ENCODE results near the gene ZNF521.

ZNF521 gene

GRCh38 chr18:25284861-25285550, 67.0 kb downstream of the ZNF521 start:
- H3K27ac ChIP-seq (ENCODE audit: low read depth, low read length): no peak overlapping the region
- no peaks in the 10 kb centered on the region for H3K79me2 ChIP-seq (ENCODE audit: insufficient read depth, low read length)
- TF ChIP-seq CTCF (IDR thresholded peaks at IDR 0.05; ENCODE audit: insufficient read depth, low read length, poor library complexity, severe bottlenecking) (no peak), EZH2phosphoT487 (conservative IDR thresholded peaks at IDR 0.05; ENCODE audit: low read length) (no peak)
- no peaks in the 10 kb centered on the region for H3K27me3 ChIP-seq (ENCODE audit: low read length)
- H3K4me3 ChIP-seq (ENCODE audit: insufficient read depth, low read length, poor library complexity, severe bottlenecking): no peak overlapping the region
- H3F3A ChIP-seq (ENCODE audit: insufficient read depth): no peaks in the 10 kb centered on the region
- H3K9me2 ChIP-seq (replicated peaks; ENCODE audit: insufficient read depth, low read length): no peaks in the 10 kb centered on the region
- no peak overlapping the region for H3K4me2 ChIP-seq (ENCODE audit: low read depth, low read length, poor library complexity, severe bottlenecking)
- no peak overlapping the region for H2AFZ ChIP-seq (ENCODE audit: low read depth, low read length, severe bottlenecking)
- H3K9ac ChIP-seq (ENCODE audit: low read length): no peak overlapping the region
- H3K36me3 ChIP-seq (ENCODE audit: low read length): no peaks in the 10 kb centered on the region
- H3K9me3 ChIP-seq (ENCODE audit: insufficient read depth, low read length): no peaks in the 10 kb centered on the region
- H4K20me1 ChIP-seq (ENCODE audit: low read depth, low read length): no peaks in the 10 kb centered on the region

DNA sequence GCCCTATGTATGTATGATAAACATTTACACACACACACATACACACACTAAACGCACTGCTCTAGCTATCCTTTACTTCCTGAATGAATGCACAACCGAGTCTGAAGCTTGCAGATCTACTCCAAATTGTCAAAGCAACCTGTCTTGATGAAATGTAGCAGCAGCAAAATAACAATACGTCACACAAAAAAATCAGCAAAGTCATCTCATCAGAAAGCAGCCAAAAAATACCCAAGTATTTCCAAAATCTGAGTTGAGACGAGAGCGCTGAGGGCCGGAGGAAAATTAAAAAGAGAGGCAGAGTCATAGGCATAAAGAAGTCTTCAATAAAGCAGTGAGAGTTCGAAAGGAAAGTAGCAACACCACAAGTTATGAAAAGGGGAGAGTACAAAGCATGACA, 67.7 kb downstream of the ZNF521 start:
- no peaks in the 10 kb centered on the region for H3F3A ChIP-seq (ENCODE audit: insufficient read depth)
- no peaks in the 10 kb centered on the region for H3K36me3 ChIP-seq (ENCODE audit: low read length)
- TF ChIP-seq CTCF (IDR thresholded peaks at IDR 0.05; ENCODE audit: insufficient read depth, low read length, poor library complexity, severe bottlenecking): no peak
- TF ChIP-seq EZH2phosphoT487 (conservative IDR thresholded peaks at IDR 0.05; ENCODE audit: low read length): no peak
- H3K4me2 ChIP-seq (ENCODE audit: low read depth, low read length, poor library complexity, severe bottlenecking): no peak overlapping the region
- no peak overlapping the region for H3K9ac ChIP-seq (ENCODE audit: low read length)
- no peaks in the 10 kb centered on the region for H3K79me2 ChIP-seq (ENCODE audit: insufficient read depth, low read length)
- no peak overlapping the region for H3K4me3 ChIP-seq (ENCODE audit: insufficient read depth, low read length, poor library complexity, severe bottlenecking)
- no peak overlapping the region for H3K27ac ChIP-seq (ENCODE audit: low read depth, low read length)
- no peaks in the 10 kb centered on the region for H3K9me3 ChIP-seq (ENCODE audit: insufficient read depth, low read length)
- H4K20me1 ChIP-seq (ENCODE audit: low read depth, low read length): no peaks in the 10 kb centered on the region
- H3K27me3 ChIP-seq (ENCODE audit: low read length): no peaks in the 10 kb centered on the region
- H3K9me2 ChIP-seq (replicated peaks; ENCODE audit: insufficient read depth, low read length): no peaks in the 10 kb centered on the region
- H2AFZ ChIP-seq (ENCODE audit: low read depth, low read length, severe bottlenecking): no peak overlapping the region

DNA sequence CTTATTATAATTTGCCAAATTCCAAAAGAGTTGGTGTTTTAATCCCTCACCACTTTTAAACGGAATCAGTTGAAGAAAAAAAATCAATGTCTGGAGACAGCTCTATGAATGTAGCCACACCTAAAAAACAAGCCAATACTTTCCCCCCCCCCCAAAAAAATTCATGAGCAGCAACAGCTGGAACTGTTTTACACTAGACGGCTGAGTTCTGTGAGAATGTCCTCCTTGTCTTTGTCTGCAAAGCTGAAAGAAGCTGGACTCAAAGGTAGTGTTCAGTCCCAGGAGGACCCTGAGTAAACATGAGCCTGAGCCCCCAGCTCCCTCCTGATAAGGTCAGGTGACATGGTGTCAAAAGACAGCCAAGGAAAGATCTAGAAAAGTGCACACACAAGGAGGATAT, 68.2 kb downstream of the ZNF521 start:
- H3K27ac ChIP-seq (ENCODE audit: low read depth, low read length): no peak overlapping the region
- H2AFZ ChIP-seq (ENCODE audit: low read depth, low read length, severe bottlenecking): no peak overlapping the region
- no peak overlapping the region for H3K4me3 ChIP-seq (ENCODE audit: insufficient read depth, low read length, poor library complexity, severe bottlenecking)
- no peak overlapping the region for H3K4me2 ChIP-seq (ENCODE audit: low read depth, low read length, poor library complexity, severe bottlenecking)
- H3K9me3 ChIP-seq (ENCODE audit: insufficient read depth, low read length): no peaks in the 10 kb centered on the region
- no peaks in the 10 kb centered on the region for H3K9me2 ChIP-seq (replicated peaks; ENCODE audit: insufficient read depth, low read length)
- H3K36me3 ChIP-seq (ENCODE audit: low read length): no peaks in the 10 kb centered on the region
- no peak for TF ChIP-seq CTCF (IDR thresholded peaks at IDR 0.05; ENCODE audit: insufficient read depth, low read length, poor library complexity, severe bottlenecking)
- no peak for TF ChIP-seq EZH2phosphoT487 (conservative IDR thresholded peaks at IDR 0.05; ENCODE audit: low read length)
- no peaks in the 10 kb centered on the region for H3F3A ChIP-seq (ENCODE audit: insufficient read depth)
- no peak overlapping the region for H3K9ac ChIP-seq (ENCODE audit: low read length)
- no peaks in the 10 kb centered on the region for H3K79me2 ChIP-seq (ENCODE audit: insufficient read depth, low read length)
- H4K20me1 ChIP-seq (ENCODE audit: low read depth, low read length): no peaks in the 10 kb centered on the region
- H3K27me3 ChIP-seq (ENCODE audit: low read length): no peaks in the 10 kb centered on the region

All from SU-DHL-6 (cell line).